Progenitor cell of endocrine pancreas (in vitro differentiated cells): Measurements from ENCODE around the gene PRKN. TPM values are rescaled to one million over a fixed set of nuclear protein-coding genes. Genes with fewer than 3 reads are reported as not detected.

Experiments used
- DNase-seq: peaks from one replicate; pipeline ENCODE4 v3.0.0; 2021; ENCODE audit warnings: low spot score; ENCODE audit not compliant: unreplicated experiment
- H3K27ac Mint-ChIP-seq: 2 replicates; pipeline ENCODE4 v1.8.0; 2021; ENCODE audit warnings: mild to moderate bottlenecking, moderate library complexity, mixed read lengths
- H3K27me3 Mint-ChIP-seq: 2 replicates; pipeline ENCODE4 v1.8.0; 2021; ENCODE audit warnings: mixed read lengths
- H3K36me3 Mint-ChIP-seq: 2 replicates; pipeline ENCODE4 v1.8.0; 2022; ENCODE audit warnings: mixed read lengths; ENCODE audit not compliant: insufficient read depth
- H3K4me1 Mint-ChIP-seq: 2 replicates; pipeline ENCODE4 v1.8.0; 2021; ENCODE audit warnings: low read depth, mixed read lengths
- H3K4me3 Mint-ChIP-seq: 2 replicates; pipeline ENCODE4 v1.8.0; 2021; ENCODE audit warnings: low read depth, mild to moderate bottlenecking, moderate library complexity, mixed read lengths
- H3K9me3 Mint-ChIP-seq: 2 replicates; pipeline ENCODE4 v1.8.0; 2021; ENCODE audit warnings: low read depth, mixed read lengths
- CTCF ChIP-seq: fragments of 200-600 bp; sonication (generic); IDR thresholded peaks from one replicate; pipeline ENCODE4 v1.5.0; 2021; ENCODE audit warnings: antibody characterized with exemption, mild to moderate bottlenecking; ENCODE audit not compliant: unreplicated experiment
- total RNA-seq: library from RNA; stranded (reverse); gene quantifications from 2 replicates; pipeline ENCODE4 v1.2.1, GENCODE V29; 2021

PRKN gene
- total RNA-seq, 1 donor from 2014 or later = 4.6 TPM

DNA sequence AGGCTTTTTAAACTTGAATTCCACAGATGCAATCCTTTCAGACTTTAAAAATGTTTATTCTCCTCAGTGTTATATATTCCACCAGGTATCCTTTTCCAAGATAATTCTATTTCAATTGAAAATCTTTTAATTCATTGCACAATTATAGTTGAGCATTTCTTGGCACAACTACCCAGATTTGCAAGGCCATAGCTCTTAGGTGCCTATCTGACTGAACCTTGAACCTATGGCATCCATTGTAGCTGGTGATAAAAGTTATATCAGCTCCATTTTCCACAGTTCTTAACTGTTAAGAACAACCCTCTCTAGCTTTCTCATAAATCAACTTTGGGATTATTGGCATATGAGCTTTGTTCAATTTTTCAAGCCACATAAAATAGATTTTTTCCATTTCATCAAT lies 42.6 kb upstream of the PRKN start:
- H3K4me1 Mint-ChIP-seq = peaks cover 8% of the 10 kb centered on the region
- no peaks in the 10 kb centered on the region for H3K27me3 Mint-ChIP-seq
- no peak overlapping the region for H3K27ac Mint-ChIP-seq

DNA sequence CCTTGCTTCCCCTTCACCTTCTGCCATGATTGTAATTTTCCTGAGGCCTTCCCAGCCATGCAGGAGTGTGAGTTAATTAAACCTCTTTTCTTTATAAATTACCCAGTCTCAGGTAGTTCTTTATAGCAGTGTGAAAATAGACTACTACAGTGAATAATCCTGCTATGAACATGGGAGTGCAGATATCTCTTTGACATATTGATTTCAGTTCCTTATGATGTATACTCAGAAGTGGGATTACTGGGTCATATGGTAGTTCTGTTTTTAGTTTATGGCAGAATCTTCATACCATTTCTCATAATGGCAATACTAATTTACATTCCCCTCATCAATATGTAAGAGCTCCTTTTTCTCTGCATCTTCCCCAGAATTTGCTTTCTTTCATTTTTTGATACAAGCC lies 26.2 kb upstream of the PRKN start:
- Mint-ChIP-seq H3K27ac (no peak overlapping the region), H3K4me1 (no peaks in the 10 kb centered on the region), H3K27me3 (no peaks in the 10 kb centered on the region), H3K36me3 (no peaks in the 10 kb centered on the region), H3K9me3 (no peaks in the 10 kb centered on the region), H3K4me3 (no peak overlapping the region)
- no peak for TF ChIP-seq CTCF
- DNase-seq = no peak

More for the DNA sequence above, 42.6 kb upstream of the PRKN start:
- DNase-seq = no peak
- Mint-ChIP-seq H3K9me3 (peaks cover 16% of the 10 kb centered on the region), H3K4me3 (no peak overlapping the region), H3K36me3 (peaks cover 2% of the 10 kb centered on the region)
- no peak for TF ChIP-seq CTCF

- Mint-ChIP-seq H3K9me3 (no peaks in the 10 kb centered on the region), H3K4me3 (no peak overlapping the region), H3K4me1 (peaks cover 2% of the 10 kb centered on the region), H3K36me3 (no peaks in the 10 kb centered on the region), H3K27ac (no peak overlapping the region), H3K27me3 (no peaks in the 10 kb centered on the region)
- DNase-seq = no peak
- TF ChIP-seq CTCF = no peak
These were observed 23.8 kb upstream of the PRKN start for GRCh38 chr6:162751211-162751859.

DNA sequence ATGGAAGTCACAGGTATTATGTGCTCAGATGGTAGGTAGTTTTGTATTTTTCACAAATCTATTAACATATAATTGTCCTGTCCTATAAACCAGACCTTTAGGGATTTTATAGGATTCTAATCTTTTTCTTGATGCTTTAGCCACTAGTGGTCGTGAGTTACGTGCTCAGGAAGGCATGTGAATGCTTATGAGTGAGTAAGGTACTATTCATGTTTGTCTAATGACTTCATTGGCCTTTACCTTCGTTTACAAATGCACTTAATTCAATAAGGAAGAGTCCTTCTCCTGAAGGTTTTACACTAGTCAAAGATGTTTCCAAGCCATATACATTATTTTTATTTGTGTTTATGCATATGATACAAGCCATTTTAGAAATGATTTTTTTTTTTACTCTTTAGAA lies 23.2 kb upstream of the PRKN start:
- Mint-ChIP-seq H3K36me3 (no peaks in the 10 kb centered on the region), H3K27me3 (no peaks in the 10 kb centered on the region), H3K9me3 (no peaks in the 10 kb centered on the region), H3K4me1 (peaks cover 2% of the 10 kb centered on the region), H3K27ac (no peak overlapping the region), H3K4me3 (no peak overlapping the region)
- no peak for TF ChIP-seq CTCF
- no peak for DNase-seq

GRCh38 chr6:162736961-162737360 lies 9.4 kb upstream of the PRKN start:
- DNase-seq = no peak
- H3K4me3 Mint-ChIP-seq = no peak overlapping the region
- H3K4me1 Mint-ChIP-seq = peaks cover 1% of the 10 kb centered on the region
- H3K9me3 Mint-ChIP-seq = no peaks in the 10 kb centered on the region
- H3K27me3 Mint-ChIP-seq = no peaks in the 10 kb centered on the region
- no peak for TF ChIP-seq CTCF
- H3K27ac Mint-ChIP-seq = no peak overlapping the region
- H3K36me3 Mint-ChIP-seq = no peaks in the 10 kb centered on the region
